Adrenal gland (tissue), 5 donors: Measurements from ENCODE around the gene KCNIP2.

Source experiments
- CTCF ChIP-seq, 6 experiments: fragments of 450-650 bp in 4 of 6; fragments of 200-600 bp in 2 of 6; sonication (generic) in 1 of 6; IDR thresholded peaks; 1 replicate in 5 of 6; 2 replicates in 1 of 6; pipeline versions ENCODE4 v1.5.1 to v1.8.0; 2016 to 2021; ENCODE audit warnings: antibody characterized with exemption in 6 of 6, mild to moderate bottlenecking in 2 of 6, moderate library complexity in 1 of 6
- POLR2A ChIP-seq, 2 donors: fragments of 450-650 bp; IDR thresholded peaks; one replicate each; pipeline ENCODE4 v1.6.1; 2017; ENCODE audit warnings: antibody characterized with exemption in 2 of 2, mild to moderate bottlenecking in 2 of 2, moderate library complexity in 1 of 2
- donor health status: DM: no; HTN: no; CAD: no.

DNA sequence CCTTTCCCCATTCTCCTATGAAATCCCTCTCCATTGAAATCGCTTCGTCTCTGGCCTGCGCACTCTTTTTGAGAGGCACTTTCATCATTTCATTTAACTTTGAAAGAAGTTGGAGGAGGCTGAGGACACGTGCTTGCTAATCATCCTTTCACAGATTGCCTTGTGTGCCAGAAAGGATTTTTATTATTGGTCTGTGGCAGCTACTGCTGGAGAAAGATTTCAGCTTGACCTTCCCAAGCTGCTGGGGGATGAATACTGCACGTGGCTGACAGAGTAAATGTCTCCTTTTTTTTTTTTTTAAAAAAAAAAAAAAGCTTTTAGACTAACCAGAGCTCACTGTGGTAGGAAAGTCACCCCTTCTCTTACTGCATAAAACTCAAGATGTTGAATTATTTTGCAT is 44.2 kb upstream of the KCNIP2 start:
- no peak for TF ChIP-seq CTCF (IDR thresholded peaks at IDR 0.05)
- no peak for TF ChIP-seq POLR2A (IDR thresholded peaks at IDR 0.05)
